Measurements from ENCODE around the gene SNAPIN.

The SNAPIN gene

DNA sequence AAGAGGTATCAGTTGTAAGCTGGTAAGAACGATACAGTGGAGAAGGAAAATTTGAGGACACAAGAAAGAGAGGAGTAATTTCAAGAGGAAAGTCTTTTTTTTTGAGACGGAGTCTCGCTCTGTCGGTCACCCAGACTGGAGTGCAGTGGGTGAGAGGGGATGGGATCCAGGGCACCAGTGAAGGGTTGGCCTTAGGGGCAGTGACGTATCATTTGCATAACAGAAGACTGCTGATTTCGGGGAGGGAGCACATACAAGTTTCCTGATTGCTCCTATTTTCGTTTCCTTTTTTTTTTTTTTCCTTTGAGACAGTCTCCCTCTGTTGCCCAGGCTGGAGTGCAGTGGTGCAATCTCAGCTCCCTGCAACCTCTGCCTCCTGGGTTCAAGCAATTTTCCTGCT lies 35.4 kb upstream of the SNAPIN start:
- H2BK12ac ChIP-seq (ENCODE audit: low read length), result no peak overlapping the region
- H2AK5ac ChIP-seq (ENCODE audit: low read length), result no peak overlapping the region
- H3K14ac ChIP-seq (ENCODE audit: low read length), result no peak overlapping the region
- no peak overlapping the region for H4K8ac ChIP-seq (ENCODE audit: low read depth, low read length)
- H3K9ac ChIP-seq (ENCODE audit: low read length), result no peak overlapping the region
- WGBS (ENCODE audit: extremely low coverage, insufficient coverage, insufficient read length), result no CpG with 5 or more reads among the region's 7 CpGs
- H3K23ac ChIP-seq (ENCODE audit: low read length), result no peak overlapping the region
- no peak overlapping the region for H3K4me2 ChIP-seq (ENCODE audit: low read length)
- no peak overlapping the region for H3K27ac ChIP-seq (ENCODE audit: low read depth, low read length)
- H4K91ac ChIP-seq (ENCODE audit: low read depth, low read length), result no peak overlapping the region
- H3K18ac ChIP-seq (ENCODE audit: low read length), result no peak overlapping the region
- DNase-seq, result no peak
- no peak overlapping the region for H3K4me3 ChIP-seq (ENCODE audit: low read depth, low read length)
- no peak overlapping the region for H3K4ac ChIP-seq (ENCODE audit: low read depth, low read length)
- H2BK5ac ChIP-seq (ENCODE audit: low read depth, low read length, poor library complexity), result no peak overlapping the region
- H3K79me1 ChIP-seq (ENCODE audit: low read length), result peaks cover 17% of the 10 kb centered on the region
- no peak overlapping the region for H2BK120ac ChIP-seq (ENCODE audit: insufficient read depth, low read length, poor library complexity)
- H2AFZ ChIP-seq (ENCODE audit: insufficient read depth, low read length, poor library complexity), result no peak overlapping the region
- H4K12ac ChIP-seq (ENCODE audit: low read depth, low read length), result no peak overlapping the region
- no peaks in the 10 kb centered on the region for H3K27me3 ChIP-seq (ENCODE audit: insufficient read depth, low read length)
- peaks cover 22% of the 10 kb centered on the region in 2 experiments for H3K4me1 ChIP-seq (ENCODE audit: control insufficient read depth in 1 of 2, insufficient read depth in 2 of 2, low read length in 2 of 2)
- H3K9me3 ChIP-seq (ENCODE audit: insufficient read depth, low read depth, low read length), result no peaks in the 10 kb centered on the region
- H3K36me3 ChIP-seq (ENCODE audit: control insufficient read depth in 1 of 2, insufficient read depth in 2 of 2, low read length in 2 of 2), result peaks cover 15 to 34% of the 10 kb centered on the region in 2 experiments
- peaks cover 11% of the 10 kb centered on the region for H3K79me2 ChIP-seq (ENCODE audit: control insufficient read depth, insufficient read depth, low read length, poor library complexity)

DNA sequence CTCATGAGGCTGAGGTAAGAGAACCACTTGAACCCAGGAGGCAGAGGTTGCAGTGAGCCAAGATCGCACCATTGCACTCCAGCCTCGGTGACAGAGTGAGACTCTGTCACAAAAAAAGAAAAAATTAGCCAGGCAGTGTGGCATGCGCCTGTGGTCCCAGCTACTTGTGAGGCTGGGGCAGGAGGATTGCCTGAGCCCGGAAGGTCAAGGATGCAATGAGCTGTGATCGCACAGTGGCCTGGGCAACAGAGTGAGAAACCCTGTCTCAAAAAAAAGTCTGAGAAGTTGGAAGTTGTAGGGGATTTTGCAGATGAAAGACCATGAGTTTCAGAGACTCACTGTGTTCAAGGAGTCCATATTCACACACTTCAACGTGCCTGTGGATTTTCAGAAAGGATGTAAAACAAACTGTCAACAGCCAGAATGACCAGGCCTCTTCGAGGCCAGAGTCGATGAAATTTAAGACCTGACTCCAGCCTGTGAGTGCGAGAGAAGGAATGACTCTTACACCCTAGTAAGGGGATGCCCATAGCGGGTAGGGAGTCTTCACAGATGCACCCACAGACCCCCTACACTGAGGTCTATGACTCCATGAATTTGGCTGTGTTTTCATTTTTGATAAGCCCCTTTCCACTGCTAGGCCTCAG lies 33.4 kb upstream of the SNAPIN start:
- peaks cover 19% of the 10 kb centered on the region for H3K79me1 ChIP-seq (ENCODE audit: low read length)
- H3K27ac ChIP-seq (ENCODE audit: low read depth, low read length), result no peak overlapping the region

GRCh38 chr1:153626477-153626903 lies 32.0 kb upstream of the SNAPIN start:
- no peak for DNase-seq

More for the DNA sequence above, 33.4 kb upstream of the SNAPIN start:
- Histone ChIP-seq H3K36me3 (ENCODE audit: control insufficient read depth in 1 of 2, insufficient read depth in 2 of 2, low read length in 2 of 2) (peaks cover 9 to 21% of the 10 kb centered on the region in 2 experiments), H2AK5ac (ENCODE audit: low read length) (no peak overlapping the region), H3K4me2 (ENCODE audit: low read length) (peak overlapping the region; percentile 28), H2BK120ac (ENCODE audit: insufficient read depth, low read length, poor library complexity) (no peak overlapping the region), H2BK5ac (ENCODE audit: low read depth, low read length, poor library complexity) (no peak overlapping the region), H3K79me2 (ENCODE audit: control insufficient read depth, insufficient read depth, low read length, poor library complexity) (peaks cover 11% of the 10 kb centered on the region), H2BK12ac (ENCODE audit: low read length) (no peak overlapping the region), H2AFZ (ENCODE audit: insufficient read depth, low read length, poor library complexity) (no peak overlapping the region), H3K9me3 (ENCODE audit: insufficient read depth, low read depth, low read length) (no peaks in the 10 kb centered on the region), H3K14ac (ENCODE audit: low read length) (no peak overlapping the region), H3K27me3 (ENCODE audit: insufficient read depth, low read length) (no peaks in the 10 kb centered on the region), H3K18ac (ENCODE audit: low read length) (no peak overlapping the region), H3K4me1 (ENCODE audit: control insufficient read depth in 1 of 2, insufficient read depth in 2 of 2, low read length in 2 of 2) (peaks cover 25 to 26% of the 10 kb centered on the region in 2 experiments), H3K23ac (ENCODE audit: low read length) (no peak overlapping the region), H3K4ac (ENCODE audit: low read depth, low read length) (no peak overlapping the region), H4K12ac (ENCODE audit: low read depth, low read length) (no peak overlapping the region), H4K8ac (ENCODE audit: low read depth, low read length) (no peak overlapping the region), H3K9ac (ENCODE audit: low read length) (no peak overlapping the region), H4K91ac (ENCODE audit: low read depth, low read length) (no peak overlapping the region), H3K4me3 (ENCODE audit: low read depth, low read length) (no peak overlapping the region)
- DNase-seq, result no peak
- WGBS (ENCODE audit: extremely low coverage, insufficient coverage, insufficient read length), result no CpG with 5 or more reads among the region's 10 CpGs

GRCh38 chr1:153626904-153627714 lies 31.4 kb upstream of the SNAPIN start, which contains the start of gene S100A13:
Gene S100A13, minus strand, starts transcription at chr1:153627505. Its CDS starts 1,033 bp downstream, at chr1:153626472.
- Histone ChIP-seq H2AFZ (ENCODE audit: insufficient read depth, low read length, poor library complexity) (peak within 1 kb of the TSS; percentile 81), H2BK12ac (ENCODE audit: low read length) (peak within 1 kb of the TSS; percentile 47), H2BK5ac (ENCODE audit: low read depth, low read length, poor library complexity) (peak within 1 kb of the TSS; percentile 93), H3K27me3 (ENCODE audit: insufficient read depth, low read length) (no peaks in the 10 kb centered on the region), H3K18ac (ENCODE audit: low read length) (peak within 1 kb of the TSS; percentile 95), H2BK120ac (ENCODE audit: insufficient read depth, low read length, poor library complexity) (peak within 1 kb of the TSS; percentile 94), H3K23ac (ENCODE audit: low read length) (no peak within 1 kb of the TSS), H3K79me1 (ENCODE audit: low read length) (peaks cover 19% of the 10 kb centered on the region), H3K4me2 (ENCODE audit: low read length) (peak within 1 kb of the TSS; percentile 76), H3K14ac (ENCODE audit: low read length) (peak within 1 kb of the TSS; percentile 95), H3K36me3 (ENCODE audit: control insufficient read depth in 1 of 2, insufficient read depth in 2 of 2, low read length in 2 of 2) (peaks cover 5 to 21% of the 10 kb centered on the region in 2 experiments), H3K4me1 (ENCODE audit: control insufficient read depth in 1 of 2, insufficient read depth in 2 of 2, low read length in 2 of 2) (peaks cover 25 to 27% of the 10 kb centered on the region in 2 experiments), H3K9ac (ENCODE audit: low read length) (peak within 1 kb of the TSS; percentile 57), H4K12ac (ENCODE audit: low read depth, low read length) (peak within 1 kb of the TSS; percentile 66), H2AK5ac (ENCODE audit: low read length) (peak within 1 kb of the TSS; percentile 88), H3K4ac (ENCODE audit: low read depth, low read length) (peak within 1 kb of the TSS; percentile 83), H4K8ac (ENCODE audit: low read depth, low read length) (peak within 1 kb of the TSS; percentile 73), H3K4me3 (ENCODE audit: low read depth, low read length) (peak within 1 kb of the TSS; percentile 69), H4K91ac (ENCODE audit: low read depth, low read length) (peak within 1 kb of the TSS; percentile 92), H3K27ac (ENCODE audit: low read depth, low read length) (peak within 1 kb of the TSS; percentile 94), H3K79me2 (ENCODE audit: control insufficient read depth, insufficient read depth, low read length, poor library complexity) (peaks cover 11% of the 10 kb centered on the region), H3K9me3 (ENCODE audit: insufficient read depth, low read depth, low read length) (no peaks in the 10 kb centered on the region)
- peak; percentile 93 to 96 for DNase-seq
- no CpG with 5 or more reads among the region's 28 CpGs for WGBS (ENCODE audit: extremely low coverage, insufficient coverage, insufficient read length)

More at GRCh38 chr1:153626477-153626903, 32.0 kb upstream of the SNAPIN start:
- Histone ChIP-seq H3K79me2 (ENCODE audit: control insufficient read depth, insufficient read depth, low read length, poor library complexity) (peaks cover 11% of the 10 kb centered on the region), H3K18ac (ENCODE audit: low read length) (peak overlapping the region; percentile 39), H2BK5ac (ENCODE audit: low read depth, low read length, poor library complexity) (peak overlapping the region; percentile 93), H3K27ac (ENCODE audit: low read depth, low read length) (peak overlapping the region; percentile 94), H3K27me3 (ENCODE audit: insufficient read depth, low read length) (no peaks in the 10 kb centered on the region), H4K91ac (ENCODE audit: low read depth, low read length) (peak overlapping the region; percentile 92), H2AK5ac (ENCODE audit: low read length) (peak overlapping the region; percentile 14), H3K4me2 (ENCODE audit: low read length) (peak overlapping the region; percentile 76), H3K14ac (ENCODE audit: low read length) (peak overlapping the region; percentile 95), H3K79me1 (ENCODE audit: low read length) (peaks cover 19% of the 10 kb centered on the region), H3K4ac (ENCODE audit: low read depth, low read length) (peak overlapping the region; percentile 83), H2BK120ac (ENCODE audit: insufficient read depth, low read length, poor library complexity) (peak overlapping the region; percentile 73), H4K12ac (ENCODE audit: low read depth, low read length) (no peak overlapping the region), H3K23ac (ENCODE audit: low read length) (no peak overlapping the region), H3K36me3 (ENCODE audit: control insufficient read depth in 1 of 2, insufficient read depth in 2 of 2, low read length in 2 of 2) (peaks cover 5 to 21% of the 10 kb centered on the region in 2 experiments), H2AFZ (ENCODE audit: insufficient read depth, low read length, poor library complexity) (no peak overlapping the region), H3K4me3 (ENCODE audit: low read depth, low read length) (peak overlapping the region; percentile 69), H3K9me3 (ENCODE audit: insufficient read depth, low read depth, low read length) (no peaks in the 10 kb centered on the region), H4K8ac (ENCODE audit: low read depth, low read length) (peak overlapping the region; percentile 2), H2BK12ac (ENCODE audit: low read length) (peak overlapping the region; percentile 47), H3K9ac (ENCODE audit: low read length) (peak overlapping the region; percentile 57), H3K4me1 (ENCODE audit: control insufficient read depth in 1 of 2, insufficient read depth in 2 of 2, low read length in 2 of 2) (peaks cover 25 to 27% of the 10 kb centered on the region in 2 experiments)
- WGBS (ENCODE audit: extremely low coverage, insufficient coverage, insufficient read length), result no CpG with 5 or more reads among the region's 3 CpGs

Data from trophoblast cell (in vitro differentiated cells and primary cell).